Gastroesophageal sphincter (tissue), 3 donors: ENCODE results near the gene TPD52L2.

Experiments used
- CTCF ChIP-seq, 4 experiments: fragments of 200-600 bp in 2 of 4; fragments of 450-650 bp in 2 of 4; sonication (generic) in 1 of 4; IDR thresholded peaks; one replicate each; pipeline ENCODE4 v1.5.1; 2017 to 2019; ENCODE audit warnings: antibody characterized with exemption in 4 of 4, mild to moderate bottlenecking in 2 of 4, moderate library complexity in 2 of 4
- EP300 ChIP-seq: sonication (generic); formaldehyde crosslinking; IDR thresholded peaks from one replicate; pipeline ENCODE4 v1.6.1; 2017; ENCODE audit warnings: antibody characterized with exemption, mild to moderate bottlenecking
- POLR2A ChIP-seq, 2 donors: fragments of 450-650 bp; IDR thresholded peaks; one replicate each; pipeline ENCODE4 v1.6.1; 2017; ENCODE audit warnings: antibody characterized with exemption in 2 of 2, mild to moderate bottlenecking in 2 of 2, moderate library complexity in 1 of 2

DNA sequence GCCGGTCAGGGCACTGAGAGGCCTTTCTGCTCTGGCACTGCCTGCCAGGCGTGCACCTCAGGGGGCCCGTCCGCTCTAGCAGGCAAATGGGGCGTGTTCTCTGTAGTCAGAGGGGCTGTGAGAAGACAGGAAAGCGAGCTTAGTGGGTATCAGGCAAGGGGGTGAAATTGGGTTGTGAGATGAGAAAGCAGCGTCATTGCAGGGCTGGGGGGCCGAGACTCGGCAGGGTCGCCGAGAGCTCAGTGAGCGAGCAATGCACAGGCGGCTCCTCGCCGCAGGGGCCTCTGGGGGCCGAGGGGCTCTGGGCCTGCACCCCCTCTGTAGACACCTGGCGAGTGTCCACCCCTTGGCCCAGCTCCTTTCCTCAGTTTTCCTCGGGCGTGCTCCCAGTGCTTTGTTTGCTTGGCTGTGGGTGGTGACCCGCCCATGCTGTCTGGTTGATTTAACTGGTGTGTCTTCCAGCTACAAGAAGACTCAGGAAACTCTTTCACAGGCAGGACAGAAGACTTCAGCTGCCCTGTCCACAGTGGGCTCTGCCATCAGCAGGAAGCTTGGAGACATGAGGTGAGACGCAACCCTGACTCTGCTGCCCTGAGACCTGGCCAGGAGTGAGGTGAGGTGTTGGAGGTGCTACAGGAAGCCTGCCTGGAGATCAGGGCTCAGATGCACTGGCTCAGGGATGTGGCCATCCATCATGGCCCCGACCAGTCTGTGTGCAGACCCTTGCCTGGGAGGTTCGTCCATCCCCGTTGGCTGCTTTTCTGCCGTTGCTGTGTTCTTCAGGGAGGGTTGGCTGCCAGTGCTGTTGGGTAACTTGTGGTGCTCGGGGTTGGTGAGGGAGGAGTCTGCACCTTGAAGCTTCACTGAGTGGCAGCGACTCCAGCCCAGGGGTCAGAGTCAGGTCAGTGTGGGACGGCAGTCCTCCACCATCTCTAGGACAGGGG, 17.5 kb downstream of the TPD52L2 start:
- no peak for TF ChIP-seq POLR2A (IDR thresholded peaks at IDR 0.05)
- TF ChIP-seq CTCF (IDR thresholded peaks at IDR 0.05), result no peak
- no peak for TF ChIP-seq EP300
